HG03571 (cell line): ENCODE results near the gene APRT.
"Not testable (repeated sequence)": the region's sequence is repeated elsewhere in the genome, so short reads cannot be mapped to it uniquely, and the experiment has no call there.

Source experiments
- ATAC-seq: cut with Tn5 transposase; IDR thresholded peaks from one replicate; pipeline ENCODE4 v1.9.1; 2021; ENCODE audit not compliant: unreplicated experiment

Gene APRT

DNA sequence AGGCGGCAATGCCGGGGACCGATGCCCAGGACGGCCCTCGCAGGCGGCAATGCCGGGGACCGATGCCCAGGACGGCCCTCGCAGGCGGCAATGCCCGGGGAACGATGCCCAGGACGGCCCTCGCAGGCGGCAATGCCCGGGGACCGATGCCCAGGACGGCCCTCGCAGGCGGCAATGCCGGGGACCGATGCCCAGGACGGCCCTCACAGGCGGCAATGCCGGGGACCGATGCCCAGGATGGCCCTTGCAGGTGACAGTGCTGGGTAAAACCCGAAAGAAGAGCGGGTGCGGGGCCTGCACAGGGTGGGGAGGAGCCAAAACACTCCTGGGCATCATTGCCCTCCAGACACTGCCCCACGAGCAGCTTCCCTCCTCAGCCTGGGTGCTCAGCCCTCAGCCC lies 11.9 kb upstream of the APRT start:
- ATAC-seq: not testable (repeated sequence)

- no peak for ATAC-seq
These were observed 10.7 kb upstream of the APRT start for GRCh38 chr16:88822281-88823040.

DNA sequence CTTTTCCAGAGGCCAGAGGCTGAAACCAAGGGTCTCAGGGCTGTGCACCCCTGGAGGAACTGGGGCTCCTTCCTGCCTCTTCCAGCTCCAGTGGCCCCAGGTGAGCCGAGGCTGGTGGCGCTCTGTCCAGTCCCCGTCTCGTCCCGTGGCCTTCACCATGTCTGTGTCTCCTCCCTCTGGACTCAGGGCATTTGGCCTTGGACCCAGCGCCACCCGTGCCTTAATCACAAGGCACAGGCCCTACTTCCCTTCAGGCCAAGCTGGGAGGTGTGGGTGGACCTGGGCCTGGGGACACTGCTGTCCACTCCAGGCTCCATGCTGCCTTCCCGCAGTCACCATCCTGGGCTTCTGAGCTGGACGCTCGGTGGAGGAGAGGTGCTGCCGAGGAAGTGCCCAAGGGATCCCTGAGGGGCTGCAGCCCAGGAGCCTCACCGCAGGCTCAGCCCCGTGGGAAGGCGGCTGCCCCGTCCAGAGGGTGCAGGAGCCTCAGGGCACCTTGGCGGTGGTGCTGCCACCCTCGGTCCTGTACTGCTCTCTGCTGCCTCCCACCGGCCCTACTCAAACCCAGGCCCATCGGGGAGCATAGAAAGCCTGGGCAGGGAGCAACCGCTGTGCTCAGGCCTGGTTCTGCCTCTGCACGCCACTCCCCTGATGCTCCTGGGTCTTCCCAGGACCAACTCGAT lies 9.6 kb upstream of the APRT start:
- no peak for ATAC-seq

DNA sequence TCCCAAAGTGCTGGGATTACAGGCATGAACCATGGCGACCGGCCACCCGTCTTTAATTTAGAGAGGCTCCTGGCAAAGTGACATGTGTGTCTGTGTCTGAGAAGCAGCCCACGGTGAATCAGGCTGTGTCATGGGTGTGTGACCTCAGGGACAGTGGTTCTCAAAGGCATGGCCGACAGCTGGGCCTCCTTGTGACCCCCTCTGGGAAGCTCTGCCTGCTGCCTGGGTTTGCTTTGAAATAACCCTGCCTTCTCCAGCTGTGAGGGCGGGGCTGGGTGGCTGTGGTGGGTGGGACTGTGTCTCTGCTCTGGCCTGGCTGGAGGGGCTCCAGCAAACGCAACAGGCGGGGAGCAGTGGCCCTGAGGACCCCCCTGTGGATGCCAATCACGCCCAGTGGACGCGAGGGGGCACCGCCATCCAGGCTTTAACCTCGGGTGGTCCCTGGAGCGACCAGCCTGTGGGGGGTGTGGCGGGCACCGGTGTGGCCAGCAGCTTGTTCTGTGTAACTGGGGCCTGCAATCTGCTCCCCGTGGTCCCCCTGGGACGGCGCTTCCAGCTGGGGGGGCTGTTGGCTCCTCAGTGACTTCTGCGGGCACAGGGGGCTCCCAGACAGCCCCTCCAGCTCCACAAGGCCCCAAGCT lies 8.8 kb upstream of the APRT start:
- no peak for ATAC-seq

DNA sequence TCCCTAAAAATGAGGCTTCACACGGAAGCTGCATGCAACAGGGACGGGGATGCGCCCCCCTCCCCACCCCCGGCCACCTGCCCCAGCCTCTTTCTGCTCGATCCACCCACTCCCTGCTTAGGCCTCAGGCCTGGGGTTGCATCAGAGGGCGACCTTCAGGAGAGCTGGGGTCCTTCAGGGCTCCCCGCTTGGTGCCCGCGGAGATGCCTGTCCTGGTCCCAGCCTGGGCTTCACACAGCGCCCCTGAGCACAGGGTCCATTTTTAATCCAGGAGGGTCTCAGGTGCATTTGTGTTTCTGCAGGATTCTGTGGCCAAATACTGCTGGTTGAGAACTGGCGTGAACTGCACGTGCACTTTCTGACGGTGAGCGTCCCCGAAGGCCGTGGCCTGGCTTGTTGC lies 7.4 kb upstream of the APRT start:
- ATAC-seq: no peak

- ATAC-seq: no peak
These were observed 6.8 kb upstream of the APRT start for GRCh38 chr16:88818575-88818874.

GRCh38 chr16:88817785-88818574 lies 6.3 kb upstream of the APRT start:
- no peak for ATAC-seq

GRCh38 chr16:88816736-88817535 lies 5.2 kb upstream of the APRT start:
- ATAC-seq: no peak

- no peak for ATAC-seq
These were observed 4.3 kb upstream of the APRT start for GRCh38 chr16:88815901-88816589.

DNA sequence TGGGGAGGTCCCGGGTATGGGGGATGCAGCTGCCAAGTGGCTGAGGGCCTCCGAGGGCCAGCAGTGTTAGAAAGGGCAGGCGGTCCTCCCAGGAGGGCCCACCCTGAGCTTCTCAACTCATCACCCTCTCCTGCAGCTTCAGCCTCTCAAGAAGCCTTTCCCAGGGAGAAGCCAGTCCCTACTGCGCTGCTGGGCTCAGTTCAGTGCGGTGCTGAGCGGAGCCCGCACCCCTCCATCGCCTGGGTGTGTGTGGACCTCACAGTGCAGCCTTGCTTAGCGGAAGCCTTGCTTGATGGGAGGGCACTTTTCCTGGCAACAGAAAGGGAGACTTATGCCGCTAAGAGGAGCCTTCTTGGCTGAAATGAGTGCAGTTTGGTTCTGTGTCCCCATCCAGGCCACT lies 3.5 kb upstream of the APRT start:
- ATAC-seq: no peak

DNA sequence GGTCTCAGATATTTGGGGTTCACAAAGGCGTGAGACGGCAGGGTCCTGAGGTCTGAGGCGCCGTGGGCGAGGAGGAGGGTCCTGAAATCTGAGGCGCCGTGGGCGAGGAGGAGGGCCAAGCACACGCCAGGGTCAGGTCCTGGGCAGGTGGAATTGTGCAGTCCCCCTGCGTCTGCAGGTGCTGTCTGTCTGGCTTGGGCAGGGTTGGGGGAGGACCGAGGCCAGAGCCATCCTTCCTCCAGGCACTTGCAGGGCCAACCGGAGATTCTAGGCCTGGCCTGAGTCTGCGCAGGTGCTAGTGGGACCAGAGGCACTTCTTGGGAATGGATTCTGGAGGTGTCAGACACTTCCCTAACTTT lies 2.4 kb upstream of the APRT start:
- no peak for ATAC-seq

DNA sequence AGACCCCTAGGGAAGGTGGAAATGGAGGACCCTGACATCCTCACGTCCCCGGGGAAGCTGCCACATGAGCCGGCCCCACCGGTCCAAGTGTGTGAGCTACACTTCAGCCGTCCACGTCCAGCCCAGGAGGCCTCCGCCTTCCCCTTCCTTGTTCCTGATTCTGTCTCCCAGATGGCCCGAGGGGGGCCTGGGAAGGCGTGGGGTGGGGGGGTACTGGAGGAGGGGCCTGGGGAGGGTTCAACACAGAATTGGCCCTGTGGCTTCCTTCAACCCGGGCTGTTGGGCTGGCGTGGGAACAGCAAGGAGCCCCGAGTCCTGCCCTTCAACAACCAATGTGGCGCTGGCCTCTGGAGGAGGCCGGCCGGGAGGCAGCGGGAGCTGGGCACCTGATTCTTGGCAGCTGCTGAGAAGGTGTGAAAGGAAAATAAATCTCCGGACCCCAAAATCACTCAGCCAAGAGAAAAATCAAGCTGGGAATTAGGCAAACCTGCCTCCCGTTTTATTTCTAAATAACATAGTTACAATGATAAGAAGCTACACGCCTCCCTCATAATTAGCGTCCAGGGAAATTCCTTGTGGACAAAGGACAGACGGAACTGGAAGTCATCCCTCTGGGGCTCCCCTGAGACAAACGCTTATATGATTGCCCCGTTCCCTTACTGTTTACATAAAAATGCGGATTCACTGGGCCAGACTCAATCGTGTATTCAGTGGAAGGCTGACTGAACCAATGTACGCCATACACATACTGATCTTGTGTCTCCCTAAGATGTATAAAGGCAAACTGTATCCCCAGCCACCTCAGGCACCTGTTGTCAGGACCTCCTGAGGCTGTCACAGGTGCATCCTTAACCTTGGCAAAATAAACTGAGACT lies 1.8 kb upstream of the APRT start:
- no peak for ATAC-seq

- ATAC-seq: no peak
These were observed 963 bp upstream of the APRT start for GRCh38 chr16:88812513-88813268.

GRCh38 chr16:88810912-88811768 lies 588 bp downstream of the APRT start:
- ATAC-seq: peak; percentile 51

- no peak for ATAC-seq
These were observed 1.4 kb downstream of the APRT start for GRCh38 chr16:88810166-88810911.

GRCh38 chr16:88809676-88810165 lies 2.0 kb downstream of the APRT start:
- no peak for ATAC-seq
